GM19438 (cell line): Measurements from ENCODE around the gene ACSL1.

Experiments
- ATAC-seq: cut with Tn5 transposase; IDR thresholded peaks from one replicate; pipeline ENCODE4 v1.9.1; 2021; ENCODE audit warnings: low read depth; ENCODE audit not compliant: unreplicated experiment

ACSL1 gene

DNA sequence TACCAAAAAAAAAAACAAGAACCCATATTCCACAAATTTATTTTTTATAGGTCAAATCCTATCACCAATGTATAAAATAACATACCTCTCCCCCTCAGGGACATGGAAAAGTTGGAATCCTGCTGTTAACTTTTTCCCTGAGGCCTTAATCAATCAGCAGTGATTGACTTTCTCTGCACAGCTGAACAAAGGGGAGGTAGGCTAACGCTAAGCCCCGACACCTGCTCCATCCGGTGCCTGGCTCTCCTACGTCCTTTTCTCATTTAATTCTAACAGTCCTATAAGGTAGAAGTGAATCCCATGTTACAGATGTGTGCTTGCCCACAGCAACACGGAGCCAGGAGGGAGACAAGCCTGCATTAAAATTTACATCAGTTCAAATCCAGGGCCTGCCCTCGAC is 94.7 kb downstream of the ACSL1 start:
- no peak for ATAC-seq

GRCh38 chr4:184729946-184730345 is 95.8 kb downstream of the ACSL1 start:
- ATAC-seq, result no peak

- ATAC-seq, result no peak
Measured at GRCh38 chr4:184728858-184729257, 96.9 kb downstream of the ACSL1 start.

GRCh38 chr4:184727430-184727829 is 98.3 kb downstream of the ACSL1 start:
- no peak for ATAC-seq

DNA sequence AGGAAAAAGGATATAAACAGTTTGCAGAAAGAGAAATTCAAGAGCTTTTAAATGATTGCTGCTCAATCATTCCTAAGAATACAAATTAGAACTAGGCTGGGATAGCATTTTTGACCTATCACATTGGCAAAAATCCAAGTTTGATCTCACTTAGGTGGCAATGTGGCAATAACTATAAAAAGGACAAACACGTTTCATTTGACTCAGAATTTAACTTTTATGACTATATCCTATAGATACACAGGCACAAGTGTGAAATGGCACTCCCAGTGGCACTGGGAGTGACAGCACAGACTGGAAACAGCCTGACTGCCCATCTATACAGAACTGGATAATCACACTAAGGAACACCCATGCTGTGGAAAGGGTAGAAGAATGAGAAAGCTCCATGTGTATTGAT is 103.0 kb downstream of the ACSL1 start:
- ATAC-seq, result no peak

GRCh38 chr4:184721254-184721653 is 104.5 kb downstream of the ACSL1 start:
- ATAC-seq, result no peak

DNA sequence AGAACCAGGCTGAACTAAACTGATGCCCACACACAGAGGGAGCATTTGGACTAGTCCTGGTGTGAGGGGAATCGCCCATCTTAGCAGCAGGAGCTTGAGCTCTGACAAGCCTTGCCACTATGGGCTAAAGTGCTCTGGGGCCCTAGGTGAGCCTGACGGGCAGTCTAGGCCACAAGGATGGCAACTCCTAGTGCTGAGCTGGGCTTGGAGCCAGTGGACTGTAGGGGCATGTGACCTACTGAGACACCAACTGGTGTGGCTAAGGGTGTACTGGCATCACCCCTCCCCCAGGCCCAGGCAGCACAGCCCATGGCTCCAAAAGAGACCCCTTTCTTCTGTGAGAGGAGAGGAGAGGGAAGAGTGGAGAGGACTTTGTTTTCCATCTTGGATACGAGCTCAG is 106.4 kb downstream of the ACSL1 start:
- ATAC-seq, result no peak

DNA sequence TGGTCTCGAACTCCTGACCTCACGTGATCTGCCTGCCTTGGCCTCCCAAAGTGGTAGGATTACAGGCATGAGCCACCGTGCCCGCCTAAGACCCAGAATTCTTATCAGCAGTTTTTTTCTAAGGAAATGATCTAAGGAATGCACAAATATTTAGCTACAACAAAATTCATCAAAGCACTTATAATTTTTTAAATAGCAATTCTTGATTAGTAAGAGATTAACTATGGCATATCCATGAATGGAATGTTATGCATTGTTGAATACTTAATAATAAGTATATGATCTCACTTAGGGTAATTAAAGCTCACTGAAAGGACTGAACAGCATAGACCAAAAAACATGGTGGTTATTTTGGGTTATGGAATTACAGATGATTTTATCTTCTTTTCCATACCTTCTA is 110.2 kb downstream of the ACSL1 start:
- no peak for ATAC-seq

DNA sequence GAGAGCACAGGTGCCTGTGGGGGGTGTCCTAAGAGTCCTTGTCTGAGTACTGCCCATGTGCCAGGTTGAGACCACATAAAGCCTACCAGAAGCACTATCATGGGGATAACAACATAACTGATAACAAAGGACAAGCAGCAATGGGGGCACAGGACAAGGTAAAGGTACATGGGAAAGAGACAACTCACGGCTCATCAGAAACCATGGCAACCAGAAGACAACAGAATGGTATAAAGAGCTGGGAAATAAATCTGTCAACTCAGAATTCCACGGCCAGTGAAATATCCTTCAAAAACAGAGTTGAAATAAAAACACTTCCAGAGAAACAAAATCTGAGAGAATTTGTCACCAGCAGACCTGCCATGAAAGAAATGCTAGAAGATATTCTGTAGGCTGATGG is 111.9 kb downstream of the ACSL1 start:
- ATAC-seq, result no peak

GRCh38 chr4:184712322-184712721 is 113.4 kb downstream of the ACSL1 start:
- ATAC-seq, result no peak

GRCh38 chr4:184706453-184706852 is 119.3 kb downstream of the ACSL1 start:
- no peak for ATAC-seq

GRCh38 chr4:184705692-184706091 is 120.1 kb downstream of the ACSL1 start:
- ATAC-seq, result peak; percentile 70
